GM23248 (cell line): ENCODE results near the gene GNB1. TPM values are rescaled to one million over a fixed set of nuclear protein-coding genes. Genes with fewer than 3 reads are reported as not detected.

Experiments
- DNase-seq: peaks from one replicate; pipeline ENCODE4 v3.0.0-alpha.2; 2015
- H2AFZ ChIP-seq: fragments of 200-600 bp; sonication (generic); 2 replicates; pipeline ENCODE4 v1.6.1; 2016; ENCODE audit warnings: antibody characterized with exemption
- H3F3A ChIP-seq: fragments of 200-600 bp; sonication (generic); 2 replicates; pipeline ENCODE4 v1.6.1; 2016; ENCODE audit warnings: mild to moderate bottlenecking, antibody characterized with exemption, mixed run types; ENCODE audit not compliant: insufficient read depth
- H3K27ac ChIP-seq: fragments of 200-600 bp; sonication (generic); 2 replicates; pipeline ENCODE4 v1.5.1; 2016; ENCODE audit warnings: mild to moderate bottlenecking
- H3K27me3 ChIP-seq: fragments of 200-600 bp; sonication (generic); replicated peaks from 2 replicates; pipeline ENCODE4 v1.6.1; 2016; ENCODE audit warnings: mild to moderate bottlenecking; ENCODE audit not compliant: insufficient read depth
- H3K36me3 ChIP-seq: fragments of 200-600 bp; sonication (generic); 2 replicates; pipeline ENCODE4 v1.6.1; 2016; ENCODE audit warnings: low read depth, mild to moderate bottlenecking
- H3K4me1 ChIP-seq: fragments of 200-600 bp; sonication (generic); 2 replicates; pipeline ENCODE4 v1.6.1; 2016; ENCODE audit warnings: mild to moderate bottlenecking; ENCODE audit not compliant: insufficient read depth
- H3K4me2 ChIP-seq: fragments of 200-600 bp; sonication (generic); one replicate; pipeline ENCODE4 v1.6.1; 2016; ENCODE audit warnings: mild to moderate bottlenecking; ENCODE audit not compliant: unreplicated experiment
- H3K4me3 ChIP-seq: fragments of 200-600 bp; sonication (generic); 2 replicates; pipeline ENCODE4 v1.5.1; 2016; ENCODE audit warnings: mild to moderate bottlenecking
- H3K79me2 ChIP-seq: fragments of 200-600 bp; sonication (generic); 2 replicates; pipeline ENCODE4 v1.6.1; 2016; ENCODE audit warnings: mild to moderate bottlenecking; ENCODE audit not compliant: insufficient read depth
- H3K9ac ChIP-seq: fragments of 200-600 bp; sonication (generic); 2 replicates; pipeline ENCODE4 v1.6.1; 2016; ENCODE audit warnings: mild to moderate bottlenecking
- H3K9me2 ChIP-seq: fragments of 200-600 bp; sonication (generic); 2 replicates; pipeline ENCODE4 v1.6.1; 2016; ENCODE audit warnings: mixed run types, mild to moderate bottlenecking, moderate library complexity; ENCODE audit not compliant: insufficient read depth
- H3K9me3 ChIP-seq: fragments of 200-600 bp; sonication (generic); one replicate; pipeline ENCODE4 v1.6.1; 2017; ENCODE audit warnings: low read depth
- H4K20me1 ChIP-seq: fragments of 200-600 bp; sonication (generic); 2 replicates; pipeline ENCODE4 v1.6.0; 2016; ENCODE audit not compliant: insufficient read depth
- EZH2 ChIP-seq: fragments of 200-600 bp; sonication (generic); IDR thresholded peaks from 2 replicates; pipeline ENCODE4 v1.6.1; 2018; ENCODE audit warnings: antibody characterized with exemption, mild to moderate bottlenecking; ENCODE audit not compliant: insufficient read depth, poor library complexity, severe bottlenecking
- EZH2phosphoT487 ChIP-seq: fragments of 200-600 bp; sonication (generic); IDR thresholded peaks from 2 replicates; pipeline ENCODE4 v1.6.1; 2018; ENCODE audit warnings: antibody characterized with exemption, moderate library complexity, mild to moderate bottlenecking, low read depth; ENCODE audit not compliant: insufficient read depth
- WGBS, 2 experiments: methylation state at CpG; one replicate each; pipeline ENCODE4 v1.1.6; 2015 to 2017; ENCODE audit warnings: low lambda C conversion rate in 2 of 2, low coverage in 1 of 2; ENCODE audit errors: missing lambda C conversion rate in 2 of 2; 5-methylcytosine and 5-hydroxymethylcytosine counted together
- in situ Hi-C: fragments of 300-500 bp; cut with MboI; formaldehyde crosslinking; loops from 2 replicates; pipeline ENCODE4 v1.15.0; 2020
- polyA plus RNA-seq: library from polyadenylated mRNA; unstranded; fragments of >200 nt; fragmentation: Nextera tagmentation; extraction: Ambion mirVana; gene quantifications from 2 replicates; pipeline ENCODE4 v1.2.1, GENCODE V29; 2016
- total RNA-seq: library from RNA; depleted of rRNA; stranded (reverse); fragments of >200 nt; shearing (Covaris generic); gene quantifications from 2 replicates; pipeline ENCODE4 v1.2.3, GENCODE V29; 2014

The GNB1 gene
- total and polyA plus RNA-seq, 2 experiments from 2014 or later = 92.0 to 97.7 TPM

GRCh38 chr1:1755426-1755825, 135.5 kb downstream of the GNB1 start:
- Histone ChIP-seq H2AFZ (no peak overlapping the region), H3K9me3 (no peaks in the 10 kb centered on the region), H4K20me1 (no peaks in the 10 kb centered on the region), H3K4me1 (no peaks in the 10 kb centered on the region), H3K36me3 (no peaks in the 10 kb centered on the region), H3K79me2 (peaks cover 31% of the 10 kb centered on the region), H3K9me2 (no peaks in the 10 kb centered on the region), H3K27me3 (no peaks in the 10 kb centered on the region), H3K9ac (no peak overlapping the region), H3K4me2 (no peak overlapping the region), H3K4me3 (no peak overlapping the region), H3F3A (no peaks in the 10 kb centered on the region), H3K27ac (no peak overlapping the region)
- 93 to 98% methylated on average over 12 to 19 of the region's 19 CpGs for WGBS, 2 experiments
- no peak for DNase-seq
- in situ Hi-C loops = no loop called here
- TF ChIP-seq EZH2phosphoT487 (no peak), EZH2 (no peak)

- H3K27me3 ChIP-seq = no peaks in the 10 kb centered on the region
- H3K4me1 ChIP-seq = no peaks in the 10 kb centered on the region
- H3F3A ChIP-seq = no peaks in the 10 kb centered on the region
- WGBS, 2 experiments = 94 to 97% methylated on average over 44 to 46 of the region's 49 CpGs
- H3K4me3 ChIP-seq = no peak overlapping the region
- no peaks in the 10 kb centered on the region for H3K9me2 ChIP-seq
- H3K9me3 ChIP-seq = no peaks in the 10 kb centered on the region
- no peaks in the 10 kb centered on the region for H4K20me1 ChIP-seq
- H2AFZ ChIP-seq = no peak overlapping the region
- no peaks in the 10 kb centered on the region for H3K36me3 ChIP-seq
- in situ Hi-C loops = no loop called here
- no peak for DNase-seq
- peaks cover 23% of the 10 kb centered on the region for H3K79me2 ChIP-seq
- no peak overlapping the region for H3K4me2 ChIP-seq
- no peak overlapping the region for H3K9ac ChIP-seq
- no peak overlapping the region for H3K27ac ChIP-seq
- no peak for TF ChIP-seq EZH2
- no peak for TF ChIP-seq EZH2phosphoT487
These were observed 136.7 kb downstream of the GNB1 start for GRCh38 chr1:1754051-1754815.

- no peaks in the 10 kb centered on the region for H3F3A ChIP-seq
- H3K4me1 ChIP-seq = no peaks in the 10 kb centered on the region
- H3K36me3 ChIP-seq = no peaks in the 10 kb centered on the region
- no peak overlapping the region for H3K4me3 ChIP-seq
- no peaks in the 10 kb centered on the region for H4K20me1 ChIP-seq
- in situ Hi-C loops = no loop called here
- peaks cover 16% of the 10 kb centered on the region for H3K79me2 ChIP-seq
- H3K27me3 ChIP-seq = no peaks in the 10 kb centered on the region
- no peaks in the 10 kb centered on the region for H3K9me2 ChIP-seq
- TF ChIP-seq EZH2phosphoT487 (no peak), EZH2 (no peak)
- WGBS, 2 experiments = 94 to 98% methylated on average over 16 of the region's 16 CpGs
- no peak for DNase-seq
- no peak overlapping the region for H3K27ac ChIP-seq
- no peak overlapping the region for H3K4me2 ChIP-seq
- H3K9ac ChIP-seq = no peak overlapping the region
- no peaks in the 10 kb centered on the region for H3K9me3 ChIP-seq
- no peak overlapping the region for H2AFZ ChIP-seq
These were observed 137.3 kb downstream of the GNB1 start for GRCh38 chr1:1753607-1754005.

GRCh38 chr1:1752636-1753606, 138.0 kb downstream of the GNB1 start:
- Histone ChIP-seq H3F3A (no peaks in the 10 kb centered on the region), H3K9me2 (no peaks in the 10 kb centered on the region), H3K4me2 (no peak overlapping the region), H2AFZ (no peak overlapping the region), H3K36me3 (no peaks in the 10 kb centered on the region), H3K79me2 (0 out of 2 replicates have a peak, but pooled peaks cover 9% of the 10 kb centered on the region), H3K4me3 (no peak overlapping the region), H3K9ac (no peak overlapping the region), H3K9me3 (no peaks in the 10 kb centered on the region), H3K4me1 (no peaks in the 10 kb centered on the region), H3K27me3 (no peaks in the 10 kb centered on the region), H4K20me1 (no peaks in the 10 kb centered on the region), H3K27ac (no peak overlapping the region)
- TF ChIP-seq EZH2phosphoT487 = no peak
- no peak for TF ChIP-seq EZH2
- in situ Hi-C loops = no loop called here
- no peak for DNase-seq
- 87% methylated on average over 35 of the region's 37 CpGs for WGBS, 2 experiments
